Neural progenitor cell (in vitro differentiated cells): ENCODE results near the gene SREBF1.

Experiments used
- CTCF ChIP-seq: fragments of 200-600 bp; sonication (generic); IDR thresholded peaks from 2 replicates; pipeline ENCODE4 v1.5.1; 2017; ENCODE audit warnings: antibody characterized with exemption, mild to moderate bottlenecking
- EZH2 ChIP-seq: fragments of 200-600 bp; sonication (generic); IDR thresholded peaks from 2 replicates; pipeline ENCODE4 v1.6.1; 2017; ENCODE audit warnings: antibody characterized with exemption, mild to moderate bottlenecking, moderate library complexity

GRCh38 chr17:17769869-17770631 is 66.7 kb downstream of the SREBF1 start:
- TF ChIP-seq EZH2 (no peak), CTCF (no peak)
